GM06990 (cell line): Measurements from ENCODE around the gene IRX4.

Experiments
- DNase-seq: peaks from one replicate; pipeline ENCODE4 v3.0.0-alpha.2; 2011; ENCODE audit not compliant: insufficient read length; ENCODE audit errors: extremely low read depth
- H3K27me3 ChIP-seq: replicated peaks from 2 replicates; pipeline ENCODE4 v1.6.0; 2011; ENCODE audit warnings: low read length; ENCODE audit not compliant: control insufficient read depth, insufficient read depth
- H3K36me3 ChIP-seq: 2 replicates; pipeline ENCODE4 v1.5.1; 2011; ENCODE audit warnings: low read length; ENCODE audit not compliant: control insufficient read depth, insufficient read depth
- H3K4me3 ChIP-seq: replicated peaks from 2 replicates; pipeline ENCODE4 v1.5.1; 2011; ENCODE audit warnings: low read depth, mild to moderate bottlenecking, control low read depth, low read length
- CTCF ChIP-seq: IDR thresholded peaks from 2 replicates; pipeline ENCODE4 v1.5.1; 2011; ENCODE audit warnings: low read length, control low read depth, mild to moderate bottlenecking, inconsistent platforms; ENCODE audit not compliant: insufficient read depth, poor library complexity, severe bottlenecking

IRX4 gene

GRCh38 chr5:1858436-1858835 is 24.3 kb downstream of the IRX4 start:
- no peak for DNase-seq
- Histone ChIP-seq H3K36me3 (no peaks in the 10 kb centered on the region), H3K4me3 (no peak overlapping the region), H3K27me3 (no peaks in the 10 kb centered on the region; the same call in 1 of the 2 replicates)
- no peak for TF ChIP-seq CTCF

- Histone ChIP-seq H3K4me3 (no peak overlapping the region), H3K36me3 (no peaks in the 10 kb centered on the region), H3K27me3 (no peaks in the 10 kb centered on the region; the same call in 1 of the 2 replicates)
- no peak for DNase-seq
- no peak for TF ChIP-seq CTCF
Observed at GRCh38 chr5:1857256-1857600, 25.5 kb downstream of the IRX4 start.

- Histone ChIP-seq H3K27me3 (no peaks in the 10 kb centered on the region; the same call in 1 of the 2 replicates), H3K4me3 (no peak overlapping the region), H3K36me3 (no peaks in the 10 kb centered on the region)
- DNase-seq = no peak
- TF ChIP-seq CTCF = no peak
Observed at GRCh38 chr5:1856596-1857255, 26.0 kb downstream of the IRX4 start.

GRCh38 chr5:1855596-1855995 is 27.1 kb downstream of the IRX4 start:
- Histone ChIP-seq H3K36me3 (no peaks in the 10 kb centered on the region), H3K27me3 (no peaks in the 10 kb centered on the region; the same call in 1 of the 2 replicates), H3K4me3 (no peak overlapping the region)
- no peak for TF ChIP-seq CTCF
- no peak for DNase-seq

GRCh38 chr5:1855075-1855474 is 27.6 kb downstream of the IRX4 start:
- Histone ChIP-seq H3K36me3 (no peaks in the 10 kb centered on the region), H3K4me3 (no peak overlapping the region), H3K27me3 (no peaks in the 10 kb centered on the region; the same call in 1 of the 2 replicates)
- TF ChIP-seq CTCF = no peak
- DNase-seq = no peak

GRCh38 chr5:1853531-1853930 is 29.2 kb downstream of the IRX4 start:
- H3K27me3 ChIP-seq = no peaks in the 10 kb centered on the region; the same call in 1 of the 2 replicates
- no peak overlapping the region for H3K4me3 ChIP-seq
- H3K36me3 ChIP-seq = no peaks in the 10 kb centered on the region
- TF ChIP-seq CTCF = no peak
- no peak for DNase-seq
